COR-L47 (cell line): ENCODE data around the gene PTPRD.

Experiments used
- DNase-seq: peaks from one replicate; lab custom pipeline; 2025; lab: John Stamatoyannopoulos, UW

Gene PTPRD

GRCh38 chr9:8432224-8432623 lies 2180.6 kb downstream of the PTPRD start:
- DNase-seq, result no peak

GRCh38 chr9:8431505-8431904 lies 2181.3 kb downstream of the PTPRD start:
- no peak for DNase-seq

GRCh38 chr9:8430945-8431344 lies 2181.9 kb downstream of the PTPRD start:
- DNase-seq, result no peak

- DNase-seq, result no peak
Observed at GRCh38 chr9:8429768-8430167, 2183.0 kb downstream of the PTPRD start.

- DNase-seq, result no peak
Observed at GRCh38 chr9:8429157-8429556, 2183.6 kb downstream of the PTPRD start.

GRCh38 chr9:8428389-8428788 lies 2184.4 kb downstream of the PTPRD start:
- DNase-seq, result no peak

GRCh38 chr9:8424786-8425410 lies 2187.9 kb downstream of the PTPRD start:
- DNase-seq, result no peak

GRCh38 chr9:8420416-8420815 lies 2192.4 kb downstream of the PTPRD start:
- no peak for DNase-seq

- no peak for DNase-seq
Observed at GRCh38 chr9:8419596-8420275, 2193.1 kb downstream of the PTPRD start.

- DNase-seq, result no peak
Observed at GRCh38 chr9:8417341-8417740, 2195.5 kb downstream of the PTPRD start.

- DNase-seq, result no peak
Observed at GRCh38 chr9:8412327-8412726, 2200.5 kb downstream of the PTPRD start.

- DNase-seq, result no peak
Observed at GRCh38 chr9:8408575-8409190, 2204.1 kb downstream of the PTPRD start.

GRCh38 chr9:8401961-8402705 lies 2210.7 kb downstream of the PTPRD start:
- DNase-seq, result no peak

GRCh38 chr9:8400378-8400777 lies 2212.4 kb downstream of the PTPRD start:
- no peak for DNase-seq

GRCh38 chr9:8395022-8395421 lies 2217.8 kb downstream of the PTPRD start:
- no peak for DNase-seq

- DNase-seq, result no peak
Observed at GRCh38 chr9:8394341-8394740, 2218.5 kb downstream of the PTPRD start.

- no peak for DNase-seq
Observed at GRCh38 chr9:8392866-8393265, 2219.9 kb downstream of the PTPRD start.

- DNase-seq, result no peak
Observed at GRCh38 chr9:8391566-8391965, 2221.2 kb downstream of the PTPRD start.

GRCh38 chr9:8391132-8391531 lies 2221.7 kb downstream of the PTPRD start:
- no peak for DNase-seq

- DNase-seq, result no peak
Observed at GRCh38 chr9:8390571-8390970, 2222.2 kb downstream of the PTPRD start.

- DNase-seq, result no peak
Observed at GRCh38 chr9:8389531-8389930, 2223.3 kb downstream of the PTPRD start.

- no peak for DNase-seq
Observed at GRCh38 chr9:8388132-8388531, 2224.7 kb downstream of the PTPRD start.

GRCh38 chr9:8384091-8384490 lies 2228.7 kb downstream of the PTPRD start:
- no peak for DNase-seq
